Calu3 (cell line): Measurements from ENCODE around the gene CHMP4A. TPM values are rescaled to one million over a fixed set of nuclear protein-coding genes. Genes with fewer than 3 reads are reported as not detected.
A peak's percentile ranks its signal among the peaks of the same experiment; 100 is the strongest.
"Not testable (repeated sequence)": the region's sequence is repeated elsewhere in the genome, so short reads cannot be mapped to it uniquely, and the experiment has no call there.

Experiments used
- BruUV-seq: library from RNA; stranded (reverse); fragments of 400-500 nt; replicated peaks from 2 replicates; lab custom pipeline; 2021; lab: Mats Ljungman, UMichigan
- CTCF ChIA-PET: fragments of 300-600 bp; sonication (Branson Sonifier 250); formaldehyde crosslinking; loops from one replicate; lab custom pipeline; 2022; ENCODE audit warnings: antibody characterized with exemption; lab: Charles Lee
- DNase-seq: peaks from one replicate; pipeline ENCODE4 v3.0.0; 2022
- H3K27ac Mint-ChIP-seq: one replicate; pipeline ENCODE4 v1.8.0; 2022; ENCODE audit warnings: mixed read lengths; ENCODE audit not compliant: unreplicated experiment
- H3K27me3 Mint-ChIP-seq: one replicate; pipeline ENCODE4 v1.8.0; 2022; ENCODE audit warnings: mixed read lengths; ENCODE audit not compliant: unreplicated experiment
- H3K36me3 Mint-ChIP-seq: one replicate; pipeline ENCODE4 v1.8.0; 2022; ENCODE audit warnings: mild to moderate bottlenecking, moderate library complexity, mixed read lengths; ENCODE audit not compliant: insufficient read depth, unreplicated experiment
- H3K4me1 Mint-ChIP-seq: one replicate; pipeline ENCODE4 v1.8.0; 2022; ENCODE audit warnings: mild to moderate bottlenecking, low read depth, mixed read lengths; ENCODE audit not compliant: unreplicated experiment
- H3K4me3 Mint-ChIP-seq: one replicate; pipeline ENCODE4 v1.8.0; 2022; ENCODE audit warnings: mild to moderate bottlenecking, low read depth, moderate library complexity, mixed read lengths; ENCODE audit not compliant: unreplicated experiment
- H3K9me3 Mint-ChIP-seq: one replicate; pipeline ENCODE4 v1.8.0; 2022; ENCODE audit warnings: low read depth, mixed read lengths; ENCODE audit not compliant: unreplicated experiment
- intact Hi-C: fragments of 100-400 bp; cut with micrococcal nuclease; formaldehyde crosslinking; loops from one replicate; pipeline ENCODE4 v1.10.0; 2022; ENCODE audit not compliant: unreplicated experiment
- total RNA-seq: library from RNA; stranded (reverse); gene quantifications from 2 replicates; pipeline ENCODE4 v1.2.3, GENCODE V29; 2022
- TF ChIP-seq, protein P1 (sequence below): fragments of 200-600 bp; IDR thresholded peaks from one replicate; pipeline ENCODE4 v1.8.0; 2022; ENCODE audit warnings: antibody characterized with exemption; ENCODE audit not compliant: unreplicated experiment

Gene CHMP4A
- total RNA-seq, 1 experiment from 2014 or later: 53.2 TPM

DNA sequence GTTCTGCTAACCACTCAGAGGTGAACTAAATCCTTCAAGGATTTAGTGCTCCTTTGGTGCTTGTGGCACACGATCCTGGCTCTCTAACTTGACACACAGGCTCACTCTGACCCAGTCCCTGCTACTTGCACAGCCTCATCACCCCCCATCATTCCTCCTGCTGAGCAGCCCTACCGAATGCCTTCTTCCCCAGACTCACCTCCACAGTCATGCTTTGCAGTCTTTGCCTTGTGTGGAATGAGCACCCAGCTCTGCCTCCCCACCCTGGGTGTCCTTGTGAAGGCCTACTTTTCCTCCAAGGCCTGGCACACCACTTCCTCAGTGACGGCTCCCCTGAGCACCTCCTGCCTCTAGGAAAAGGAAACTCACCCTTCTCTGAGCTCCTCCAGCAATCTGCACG lies 37.1 kb upstream of the CHMP4A start:
- intact Hi-C loops: no loop called here
- Mint-ChIP-seq H3K4me3 (no peak overlapping the region), H3K4me1 (peaks cover 7% of the 10 kb centered on the region), H3K9me3 (no peaks in the 10 kb centered on the region), H3K27me3 (no peaks in the 10 kb centered on the region), H3K27ac (no peak overlapping the region), H3K36me3 (no peaks in the 10 kb centered on the region)
- CTCF ChIA-PET: interaction anchor here (1.6 kb wide), 1 partner anchor 90 kb away, joined by 3 read pairs; no protein-coding TSS in a partner anchor
- TF ChIP-seq, protein P1, sequence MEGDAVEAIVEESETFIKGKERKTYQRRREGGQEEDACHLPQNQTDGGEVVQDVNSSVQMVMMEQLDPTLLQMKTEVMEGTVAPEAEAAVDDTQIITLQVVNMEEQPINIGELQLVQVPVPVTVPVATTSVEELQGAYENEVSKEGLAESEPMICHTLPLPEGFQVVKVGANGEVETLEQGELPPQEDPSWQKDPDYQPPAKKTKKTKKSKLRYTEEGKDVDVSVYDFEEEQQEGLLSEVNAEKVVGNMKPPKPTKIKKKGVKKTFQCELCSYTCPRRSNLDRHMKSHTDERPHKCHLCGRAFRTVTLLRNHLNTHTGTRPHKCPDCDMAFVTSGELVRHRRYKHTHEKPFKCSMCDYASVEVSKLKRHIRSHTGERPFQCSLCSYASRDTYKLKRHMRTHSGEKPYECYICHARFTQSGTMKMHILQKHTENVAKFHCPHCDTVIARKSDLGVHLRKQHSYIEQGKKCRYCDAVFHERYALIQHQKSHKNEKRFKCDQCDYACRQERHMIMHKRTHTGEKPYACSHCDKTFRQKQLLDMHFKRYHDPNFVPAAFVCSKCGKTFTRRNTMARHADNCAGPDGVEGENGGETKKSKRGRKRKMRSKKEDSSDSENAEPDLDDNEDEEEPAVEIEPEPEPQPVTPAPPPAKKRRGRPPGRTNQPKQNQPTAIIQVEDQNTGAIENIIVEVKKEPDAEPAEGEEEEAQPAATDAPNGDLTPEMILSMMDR: no peak
- DNase-seq: no peak
- no TSS peak for BruUV-seq

DNA sequence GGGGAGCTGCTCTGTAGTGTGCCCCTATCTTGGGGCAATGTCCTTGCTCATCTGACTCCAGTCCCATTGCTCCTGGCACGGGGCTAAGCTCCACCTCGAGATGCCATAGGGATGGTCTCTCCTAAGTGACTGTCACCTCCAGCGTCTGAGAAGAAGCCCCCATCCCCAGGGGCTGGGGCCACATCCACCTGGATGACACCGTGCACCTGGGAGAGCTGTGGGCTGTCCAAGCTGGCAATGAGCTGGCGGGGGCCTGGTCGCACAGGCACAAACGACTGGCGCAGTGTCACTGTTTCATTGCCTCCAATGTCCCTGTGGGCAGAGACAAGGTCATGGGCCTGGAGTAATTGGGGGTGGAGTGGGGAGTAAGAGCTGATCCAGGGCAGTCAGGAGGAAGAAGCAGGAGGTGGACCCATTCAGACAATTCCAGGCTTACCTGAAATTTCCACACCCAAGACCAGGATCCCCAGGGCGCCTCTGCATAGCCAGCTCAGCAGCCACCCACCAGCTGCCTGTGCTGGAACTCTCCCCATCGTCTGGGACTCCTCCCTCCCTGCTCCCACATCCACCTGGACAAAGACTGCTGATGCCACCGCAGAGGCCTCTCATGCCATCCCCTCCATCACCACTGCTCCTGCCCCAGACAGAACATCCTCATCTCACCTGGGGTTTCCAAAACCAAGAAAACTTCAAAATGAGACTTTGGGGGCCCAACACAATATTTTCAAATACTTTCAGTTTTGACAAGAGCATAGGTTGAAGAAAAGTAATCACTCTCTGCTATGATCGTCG lies 36.1 kb upstream of the CHMP4A start:
- H3K4me1 Mint-ChIP-seq: peaks cover 7% of the 10 kb centered on the region
- H3K36me3 Mint-ChIP-seq: no peaks in the 10 kb centered on the region
- no peaks in the 10 kb centered on the region for H3K27me3 Mint-ChIP-seq
- no TSS peak for BruUV-seq
- H3K4me3 Mint-ChIP-seq: no peak overlapping the region
- CTCF ChIA-PET: interaction anchor here (3.4 kb wide), 1 partner anchor 48 kb away, joined by 12 read pairs; no protein-coding TSS in a partner anchor
- no peak for DNase-seq
- TF ChIP-seq, protein P1: no peak
- no peaks in the 10 kb centered on the region for H3K9me3 Mint-ChIP-seq
- H3K27ac Mint-ChIP-seq: no peak overlapping the region
- intact Hi-C loops: no loop called here

DNA sequence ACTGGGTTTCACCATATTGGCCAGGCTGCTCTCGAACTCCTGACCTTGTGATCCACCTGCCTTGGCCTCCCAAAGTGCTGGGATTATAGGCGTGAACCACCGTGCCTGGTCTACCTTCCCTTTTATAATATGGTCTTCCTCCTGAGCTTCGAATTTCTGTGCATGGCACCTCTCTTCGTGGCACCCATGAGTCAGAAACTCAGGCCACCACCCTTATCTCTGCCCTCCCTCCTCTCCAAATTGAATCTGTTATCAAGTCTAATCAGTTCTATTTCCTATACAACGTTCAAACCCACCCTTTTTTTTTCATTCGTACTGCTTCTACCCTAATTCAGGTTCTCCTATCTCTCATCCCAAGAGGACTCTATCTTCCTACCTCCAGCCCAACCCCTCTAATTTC lies 34.1 kb upstream of the CHMP4A start:
- H3K27me3 Mint-ChIP-seq: no peaks in the 10 kb centered on the region
- intact Hi-C loops: no loop called here
- H3K4me3 Mint-ChIP-seq: no peak overlapping the region
- H3K27ac Mint-ChIP-seq: no peak overlapping the region
- CTCF ChIA-PET: interaction anchor here (1.1 to 3.4 kb wide), 2 partner anchors 9 to 50 kb away, joined by 3 to 12 read pairs; no protein-coding TSS in a partner anchor
- H3K4me1 Mint-ChIP-seq: peaks cover 7% of the 10 kb centered on the region
- H3K36me3 Mint-ChIP-seq: peaks cover 15% of the 10 kb centered on the region
- no peaks in the 10 kb centered on the region for H3K9me3 Mint-ChIP-seq
- no peak for DNase-seq
- BruUV-seq: no TSS peak
- TF ChIP-seq, protein P1: no peak

DNA sequence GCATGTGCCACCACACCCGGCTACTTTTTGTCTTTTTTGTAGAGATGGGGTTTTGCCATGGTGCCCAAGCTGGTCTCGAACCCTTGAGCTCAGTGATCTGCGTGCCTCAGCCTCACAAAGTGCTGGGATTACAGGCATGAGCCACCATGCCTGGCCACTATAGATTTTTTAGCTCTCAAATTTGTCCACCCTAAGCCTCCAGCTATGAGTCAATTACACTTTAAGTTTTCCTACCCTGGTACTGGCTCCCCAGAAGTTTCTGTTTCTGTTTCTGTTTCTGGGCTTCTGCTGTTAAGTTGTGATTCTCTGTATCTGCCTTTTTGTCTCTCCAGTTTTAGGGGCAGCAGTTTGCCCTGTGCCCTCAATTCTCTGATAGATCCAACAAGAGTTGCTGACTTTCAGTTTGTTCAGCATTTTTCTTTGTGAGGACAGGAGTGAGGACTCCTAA lies 33.5 kb upstream of the CHMP4A start:
- CTCF ChIA-PET: interaction anchor here (0.9 to 3.4 kb wide), 3 partner anchors 8 to 53 kb away, joined by 3 to 12 read pairs (median 3); partner anchors contain the start of genes DHRS1 and NOP9
- no TSS peak for BruUV-seq
- H3K4me3 Mint-ChIP-seq: no peak overlapping the region
- H3K4me1 Mint-ChIP-seq: peaks cover 5% of the 10 kb centered on the region
- H3K36me3 Mint-ChIP-seq: peaks cover 21% of the 10 kb centered on the region
- no peaks in the 10 kb centered on the region for H3K9me3 Mint-ChIP-seq
- no peak for DNase-seq
- intact Hi-C loops: no loop called here
- no peak overlapping the region for H3K27ac Mint-ChIP-seq
- H3K27me3 Mint-ChIP-seq: no peaks in the 10 kb centered on the region
- TF ChIP-seq, protein P1: no peak

DNA sequence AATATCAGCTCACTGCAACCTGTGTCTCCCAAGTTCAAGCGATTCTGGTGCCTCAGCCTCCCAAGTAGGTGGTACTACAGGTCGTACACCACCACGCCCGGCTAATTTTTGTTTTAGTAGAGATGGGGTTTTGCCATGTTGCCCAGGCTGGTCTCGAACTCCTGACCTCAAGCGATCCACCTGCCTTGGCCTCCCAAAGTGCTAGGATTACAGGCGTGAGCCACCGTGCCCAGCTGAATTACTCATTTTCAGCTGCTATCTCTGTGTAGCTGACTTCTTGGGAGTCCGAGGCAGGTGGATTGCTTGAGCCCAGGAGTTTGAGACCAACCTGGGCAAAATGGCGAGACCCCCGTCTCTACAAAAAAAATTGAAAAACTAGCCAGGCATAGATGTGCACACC lies 32.1 kb upstream of the CHMP4A start:
- CTCF ChIA-PET, BruUV-seq, H3K9me3 Mint-ChIP-seq, DNase-seq, H3K4me3 Mint-ChIP-seq, H3K27me3 Mint-ChIP-seq, intact Hi-C loops, H3K4me1 Mint-ChIP-seq: not testable (repeated sequence)
- H3K36me3 Mint-ChIP-seq: peaks cover 27% of the 10 kb centered on the region
- H3K27ac Mint-ChIP-seq: peak overlapping the region; percentile 77
